ENCODE results near the gene RAMP3. TPM values are rescaled to one million over a fixed set of nuclear protein-coding genes. Genes with fewer than 3 reads are reported as not detected.

RAMP3 gene
- total and polyA plus RNA-seq, 7 donors, result 9.9 to 18.0 (median 16.3) TPM

DNA sequence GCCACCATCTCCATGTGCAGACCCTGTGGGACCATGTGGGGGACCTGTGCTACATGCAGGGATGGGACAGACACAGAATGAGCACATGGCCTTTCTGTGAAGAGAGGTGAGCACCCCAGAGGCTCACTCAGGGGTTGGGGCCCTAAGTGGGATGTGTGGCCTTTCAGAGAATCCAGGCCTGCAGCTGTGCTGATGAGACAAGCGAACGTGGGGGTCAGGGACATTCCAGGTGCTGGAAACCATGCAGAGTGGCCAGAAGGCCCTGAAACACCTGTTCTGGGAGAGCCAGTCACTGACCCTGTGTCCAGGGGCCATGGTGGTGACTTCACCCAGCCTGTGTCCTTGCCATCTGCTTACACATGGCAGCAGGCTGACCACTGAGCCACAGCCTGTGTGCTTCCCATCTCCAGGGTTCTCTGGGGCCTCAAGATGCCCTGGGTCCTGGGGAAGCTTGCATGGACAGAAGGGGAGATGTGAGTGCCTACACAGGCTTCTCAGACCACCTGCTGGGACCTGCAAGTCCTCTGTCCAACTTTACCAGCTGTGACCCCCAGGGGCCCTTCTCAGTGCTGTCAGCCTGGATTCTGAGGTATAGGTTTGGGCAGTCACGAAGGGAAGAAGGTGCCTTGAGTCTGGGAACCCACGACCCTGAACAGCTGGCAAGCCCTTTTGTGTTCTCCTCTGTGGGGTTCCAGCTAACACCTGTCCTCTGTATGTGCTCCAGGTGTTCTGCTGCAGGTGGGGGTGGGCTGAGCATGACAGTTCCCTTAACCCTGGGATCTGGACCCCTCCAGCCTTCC is 17.6 kb downstream of the RAMP3 start:
- DNase-seq, result peak in 1 of 2 donors; percentile 31
- Histone ChIP-seq H3K27me3 (ENCODE audit: insufficient read depth in 3 of 3, low read length in 2 of 3) (peaks cover 0 to 3% (median 0%) of the 10 kb centered on the region in 3 donors), H3K27ac (no peak overlapping the region), H3K4me3 (no peak overlapping the region), H3K4me1 (no peaks in the 10 kb centered on the region), H3K9me3 (no peaks in the 10 kb centered on the region), H3K36me3 (ENCODE audit: insufficient read depth in 1 of 2, low read depth in 1 of 2) (no peaks in the 10 kb centered on the region)
- intact Hi-C loops (cut with DNase I), result no loop called here
- 63 to 74% (median 66%) methylated on average over 4 of the region's 4 CpGs for WGBS, 3 donors
- ATAC-seq, result no peak
- TF ChIP-seq, protein P1, sequence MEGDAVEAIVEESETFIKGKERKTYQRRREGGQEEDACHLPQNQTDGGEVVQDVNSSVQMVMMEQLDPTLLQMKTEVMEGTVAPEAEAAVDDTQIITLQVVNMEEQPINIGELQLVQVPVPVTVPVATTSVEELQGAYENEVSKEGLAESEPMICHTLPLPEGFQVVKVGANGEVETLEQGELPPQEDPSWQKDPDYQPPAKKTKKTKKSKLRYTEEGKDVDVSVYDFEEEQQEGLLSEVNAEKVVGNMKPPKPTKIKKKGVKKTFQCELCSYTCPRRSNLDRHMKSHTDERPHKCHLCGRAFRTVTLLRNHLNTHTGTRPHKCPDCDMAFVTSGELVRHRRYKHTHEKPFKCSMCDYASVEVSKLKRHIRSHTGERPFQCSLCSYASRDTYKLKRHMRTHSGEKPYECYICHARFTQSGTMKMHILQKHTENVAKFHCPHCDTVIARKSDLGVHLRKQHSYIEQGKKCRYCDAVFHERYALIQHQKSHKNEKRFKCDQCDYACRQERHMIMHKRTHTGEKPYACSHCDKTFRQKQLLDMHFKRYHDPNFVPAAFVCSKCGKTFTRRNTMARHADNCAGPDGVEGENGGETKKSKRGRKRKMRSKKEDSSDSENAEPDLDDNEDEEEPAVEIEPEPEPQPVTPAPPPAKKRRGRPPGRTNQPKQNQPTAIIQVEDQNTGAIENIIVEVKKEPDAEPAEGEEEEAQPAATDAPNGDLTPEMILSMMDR (IDR thresholded peaks at IDR 0.05), result no peak

DNA sequence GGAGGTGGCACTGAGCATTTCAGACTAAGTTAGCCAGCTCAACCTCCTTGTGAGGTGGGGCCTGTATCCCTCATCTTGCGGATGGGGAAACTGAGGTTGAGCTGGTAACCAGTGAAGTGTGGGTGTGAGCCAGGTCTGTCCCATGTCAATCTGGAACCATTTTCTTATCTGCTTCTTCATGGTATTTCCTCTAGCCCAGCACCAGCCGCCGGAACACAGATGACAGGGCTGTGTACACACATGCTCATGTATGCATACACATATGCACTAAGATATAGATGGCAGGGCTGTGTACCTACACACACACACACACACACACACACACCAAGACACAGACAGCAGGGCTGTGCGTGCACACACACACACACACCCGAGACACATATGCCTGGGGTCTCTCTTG is 18.5 kb downstream of the RAMP3 start:
- no peaks in the 10 kb centered on the region for H3K4me1 ChIP-seq
- WGBS, 3 donors, result 91% methylated on average over 5 of the region's 5 CpGs
- TF ChIP-seq, protein P1 (IDR thresholded peaks at IDR 0.05), result no peak
- no peaks in the 10 kb centered on the region for H3K36me3 ChIP-seq (ENCODE audit: insufficient read depth in 1 of 2, low read depth in 1 of 2)
- no peak for ATAC-seq
- no peak overlapping the region for H3K4me3 ChIP-seq
- peak in 1 of 2 donors; percentile 34 for DNase-seq
- no peak overlapping the region for H3K27ac ChIP-seq
- no peaks in the 10 kb centered on the region for H3K9me3 ChIP-seq
- intact Hi-C loops (cut with DNase I), result no loop called here
- peaks cover 0 to 3% (median 0%) of the 10 kb centered on the region in 3 donors for H3K27me3 ChIP-seq (ENCODE audit: insufficient read depth in 3 of 3, low read length in 2 of 3)

DNA sequence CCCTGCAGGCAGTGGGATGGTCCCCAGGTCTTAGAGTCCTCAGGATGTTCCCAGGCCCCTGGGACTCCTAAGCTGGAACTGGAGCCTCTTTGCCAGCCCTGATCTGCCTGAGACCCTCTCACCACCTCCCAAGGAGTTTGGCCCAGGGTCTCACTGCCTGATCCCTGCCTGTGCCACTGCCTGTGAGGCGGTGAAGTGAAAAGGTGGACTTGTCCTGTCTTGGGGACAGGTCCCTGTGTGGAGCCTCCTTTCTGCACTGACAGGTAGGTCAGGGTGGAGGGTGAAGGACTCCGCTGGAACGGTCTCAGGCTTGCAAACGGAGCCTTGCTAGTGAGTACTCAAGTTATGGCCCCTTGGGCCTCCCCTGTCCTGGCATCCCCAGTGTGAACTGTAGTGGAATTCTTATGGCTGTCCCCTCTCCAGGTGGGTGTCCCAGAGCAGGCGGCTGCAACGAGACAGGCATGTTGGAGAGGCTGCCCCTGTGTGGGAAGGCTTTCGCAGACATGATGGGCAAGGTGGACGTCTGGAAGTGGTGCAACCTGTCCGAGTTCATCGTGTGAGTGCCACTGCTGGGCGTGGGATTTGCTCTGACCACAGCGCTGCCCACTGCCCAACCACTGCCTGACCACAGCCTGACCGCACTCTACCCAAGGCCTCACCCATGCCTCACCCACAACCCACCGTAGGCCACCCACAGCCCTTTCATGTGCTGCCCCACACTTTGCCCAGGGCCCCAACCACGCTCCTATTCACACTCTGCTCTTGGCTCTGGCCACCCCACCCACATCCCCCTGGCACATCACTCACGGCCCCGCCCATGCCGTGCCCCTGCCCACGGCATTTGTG is 19.5 kb downstream of the RAMP3 start:
- Histone ChIP-seq H3K27me3 (ENCODE audit: insufficient read depth in 3 of 3, low read length in 2 of 3) (peaks cover 0 to 3% (median 0%) of the 10 kb centered on the region in 3 donors), H3K27ac (no peak overlapping the region), H3K9me3 (no peaks in the 10 kb centered on the region), H3K4me1 (no peaks in the 10 kb centered on the region), H3K4me3 (no peak overlapping the region), H3K36me3 (ENCODE audit: insufficient read depth in 1 of 2, low read depth in 1 of 2) (no peaks in the 10 kb centered on the region)
- DNase-seq, result peak in 1 of 2 donors; percentile 46
- TF ChIP-seq, protein P1 (IDR thresholded peaks at IDR 0.05), result no peak
- intact Hi-C loops (cut with DNase I), result no loop called here
- no peak for ATAC-seq
- 83 to 87% (median 85%) methylated on average over 19 of the region's 19 CpGs for WGBS, 3 donors

DNA sequence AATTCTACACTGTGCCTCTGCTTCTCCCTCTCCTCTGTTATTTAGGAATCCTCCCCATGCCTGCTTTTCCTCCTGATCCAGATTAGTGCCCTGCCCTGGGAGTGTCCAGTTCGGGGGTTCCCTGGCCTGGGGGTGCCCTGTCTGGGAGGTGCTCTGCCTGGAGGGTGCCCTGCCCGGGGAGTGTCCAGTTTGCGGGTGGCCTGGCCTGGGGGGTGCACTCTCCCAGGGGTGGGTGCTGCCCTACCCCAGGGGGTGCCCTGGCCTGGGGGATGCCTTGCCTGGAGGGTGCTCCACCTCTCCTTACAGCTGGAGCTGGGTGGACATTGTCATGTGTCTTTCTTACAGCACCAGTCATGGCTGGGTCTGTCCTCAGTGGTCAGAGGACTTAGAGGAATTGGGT is 20.2 kb downstream of the RAMP3 start:
- Histone ChIP-seq H3K36me3 (ENCODE audit: insufficient read depth in 1 of 2, low read depth in 1 of 2) (no peaks in the 10 kb centered on the region), H3K4me3 (no peak overlapping the region), H3K4me1 (no peaks in the 10 kb centered on the region), H3K9me3 (no peaks in the 10 kb centered on the region), H3K27me3 (ENCODE audit: insufficient read depth in 3 of 3, low read length in 2 of 3) (peaks cover 0 to 3% (median 0%) of the 10 kb centered on the region in 3 donors), H3K27ac (no peak overlapping the region)
- TF ChIP-seq, protein P1 (IDR thresholded peaks at IDR 0.05), result no peak
- 90 to 98% (median 97%) methylated on average over 3 of the region's 3 CpGs for WGBS, 3 donors
- DNase-seq (peak in 1 of 2 donors; percentile 46), ATAC-seq (no peak)
- intact Hi-C loops (cut with DNase I), result no loop called here

Measured in psoas muscle (tissue), 8 donors.